Thyroid gland (tissue), 4 donors: Measurements from ENCODE around the gene PCNX1. TPM values are rescaled to one million over a fixed set of nuclear protein-coding genes. Genes with fewer than 3 reads are reported as not detected.
A peak's percentile ranks its signal among the peaks of the same experiment; 100 is the strongest.

ENCODE experiments used
- DNase-seq, 2 donors: peaks; one replicate each; pipeline ENCODE4 v3.0.0-alpha.2; 2019
- H3K27ac ChIP-seq, 3 donors: fragments of 200-600 bp; sonication (generic); 1 replicate in 2 of 3; 2 replicates in 1 of 3; pipeline ENCODE4 v1.5.1; 2016 to 2019; ENCODE audit warnings: mild to moderate bottlenecking in 1 of 3, moderate library complexity in 1 of 3
- H3K27me3 ChIP-seq: fragments of 200-600 bp; sonication (generic); one replicate; pipeline ENCODE4 v1.5.1; 2019
- H3K36me3 ChIP-seq, 2 donors: fragments of 200-600 bp; sonication (generic); one replicate each; pipeline ENCODE4 v1.5.1; 2016 to 2019
- H3K4me1 ChIP-seq, 2 donors: fragments of 200-600 bp; sonication (generic); one replicate each; pipeline ENCODE4 v1.5.1; 2017 to 2019
- H3K4me3 ChIP-seq, 3 donors: fragments of 200-600 bp; sonication (generic); replicated peaks in 1 of 3; 1 replicate in 2 of 3; 2 replicates in 1 of 3; pipeline ENCODE4 v1.5.1; 2016; ENCODE audit warnings: mild to moderate bottlenecking in 1 of 3
- H3K9me3 ChIP-seq: fragments of 200-600 bp; sonication (generic); one replicate; pipeline ENCODE4 v1.5.1; 2017
- CTCF ChIP-seq, 6 experiments: fragments of 200-600 bp in 3 of 6; fragments of 450-650 bp in 3 of 6; sonication (generic) in 3 of 6; IDR thresholded peaks; one replicate each; pipeline ENCODE4 v1.5.1; 2016 to 2019; ENCODE audit warnings: antibody characterized with exemption in 6 of 6, mild to moderate bottlenecking in 2 of 6, inconsistent platforms in 1 of 6, moderate library complexity in 1 of 6
- POLR2A ChIP-seq, 2 donors: fragments of 450-650 bp; IDR thresholded peaks; one replicate each; pipeline ENCODE4 v1.6.1; 2017; ENCODE audit warnings: antibody characterized with exemption in 2 of 2, mild to moderate bottlenecking in 2 of 2, moderate library complexity in 1 of 2
- WGBS, 2 donors: methylation state at CpG; one replicate each; pipeline ENCODE4 v1.1.5; 2017; 5-methylcytosine and 5-hydroxymethylcytosine counted together
- intact Hi-C: fragments of 100-400 bp; cut with DNase I; formaldehyde crosslinking; loops from one replicate; pipeline ENCODE4 v1.15.1; 2023
- total RNA-seq, 4 donors: library from RNA; depleted of rRNA; stranded (reverse); fragments of >200 nt; gene quantifications; one replicate each; pipeline ENCODE4 v1.2.3, GENCODE V29; 2016

PCNX1 gene
- total RNA-seq, 4 donors from 2014 or later: 43.8 to 78.5 (median 69.7) TPM

- Histone ChIP-seq H3K27ac (no peak overlapping the region), H3K9me3 (no peaks in the 10 kb centered on the region), H3K36me3 (no peaks in the 10 kb centered on the region), H3K27me3 (no peaks in the 10 kb centered on the region), H3K4me3 (no peak overlapping the region), H3K4me1 (peaks cover 10 to 22% of the 10 kb centered on the region in 2 donors)
- intact Hi-C loops: no loop called here
- no peak for TF ChIP-seq POLR2A (IDR thresholded peaks at IDR 0.05)
- WGBS, 2 donors: 94 to 98% methylated on average over 1 of the region's 1 CpG
- DNase-seq: no peak
These were observed 13.3 kb downstream of the PCNX1 start for GRCh38 chr14:70920608-70921007.

GRCh38 chr14:70921669-70922068, 14.4 kb downstream of the PCNX1 start:
- WGBS, 2 donors: 91 to 97% methylated on average over 1 of the region's 1 CpG
- Histone ChIP-seq H3K4me1 (peaks cover 10 to 27% of the 10 kb centered on the region in 2 donors), H3K4me3 (no peak overlapping the region), H3K27ac (no peak overlapping the region), H3K27me3 (no peaks in the 10 kb centered on the region), H3K36me3 (no peaks in the 10 kb centered on the region), H3K9me3 (no peaks in the 10 kb centered on the region)
- intact Hi-C loops: no loop called here
- no peak for TF ChIP-seq POLR2A (IDR thresholded peaks at IDR 0.05)
- no peak for TF ChIP-seq CTCF (IDR thresholded peaks at IDR 0.05)
- no peak for DNase-seq

- no peak for TF ChIP-seq POLR2A (IDR thresholded peaks at IDR 0.05)
- no peak for TF ChIP-seq CTCF (IDR thresholded peaks at IDR 0.05)
- no peaks in the 10 kb centered on the region for H3K27me3 ChIP-seq
- peak; percentile 81 to 86 for DNase-seq
- 30 to 32% methylated on average over 2 of the region's 2 CpGs for WGBS, 2 donors
- peaks cover 5 to 24% of the 10 kb centered on the region in 2 donors for H3K4me1 ChIP-seq
- intact Hi-C loops: no loop called here
- no peaks in the 10 kb centered on the region for H3K9me3 ChIP-seq
- peak overlapping the region; percentile 23 to 57 (median 55) for H3K27ac ChIP-seq
- H3K4me3 ChIP-seq: no peak overlapping the region
- H3K36me3 ChIP-seq: no peaks in the 10 kb centered on the region
These were observed 17.3 kb downstream of the PCNX1 start for GRCh38 chr14:70924521-70924920.

GRCh38 chr14:70926235-70926830, 19.1 kb downstream of the PCNX1 start:
- H3K4me1 ChIP-seq: peaks cover 0 to 19% of the 10 kb centered on the region in 2 donors
- H3K27ac ChIP-seq: peak overlapping the region in 1 of 3 donors; percentile 6
- DNase-seq: no peak
- H3K27me3 ChIP-seq: no peaks in the 10 kb centered on the region
- no peaks in the 10 kb centered on the region for H3K36me3 ChIP-seq
- intact Hi-C loops: no loop called here
- H3K4me3 ChIP-seq: no peak overlapping the region
- H3K9me3 ChIP-seq: no peaks in the 10 kb centered on the region
- WGBS, 2 donors: 77 to 82% methylated on average over 5 of the region's 5 CpGs
- TF ChIP-seq POLR2A (IDR thresholded peaks at IDR 0.05) (no peak), CTCF (IDR thresholded peaks at IDR 0.05) (no peak)

- no peak for DNase-seq
- Histone ChIP-seq H3K9me3 (no peaks in the 10 kb centered on the region), H3K36me3 (no peaks in the 10 kb centered on the region), H3K4me1 (peaks cover 0 to 19% of the 10 kb centered on the region in 2 donors), H3K27me3 (no peaks in the 10 kb centered on the region), H3K4me3 (no peak overlapping the region), H3K27ac (no peak overlapping the region)
- intact Hi-C loops: no loop called here
- TF ChIP-seq CTCF (IDR thresholded peaks at IDR 0.05) (no peak), POLR2A (IDR thresholded peaks at IDR 0.05) (no peak)
These were observed 23.7 kb downstream of the PCNX1 start for GRCh38 chr14:70931008-70931407.
